Glomerular visceral epithelial cell (primary cell): ENCODE data around the gene NEMP1.
A peak's percentile ranks its signal among the peaks of the same experiment; 100 is the strongest.

Experiments used
- DNase-seq: peaks from one replicate; pipeline ENCODE4 v3.0.0-alpha.2; 2016; ENCODE audit errors: extremely low spot score

The NEMP1 gene

GRCh38 chr12:57107456-57108155 is 29.0 kb upstream of the NEMP1 start:
- DNase-seq, result no peak

DNA sequence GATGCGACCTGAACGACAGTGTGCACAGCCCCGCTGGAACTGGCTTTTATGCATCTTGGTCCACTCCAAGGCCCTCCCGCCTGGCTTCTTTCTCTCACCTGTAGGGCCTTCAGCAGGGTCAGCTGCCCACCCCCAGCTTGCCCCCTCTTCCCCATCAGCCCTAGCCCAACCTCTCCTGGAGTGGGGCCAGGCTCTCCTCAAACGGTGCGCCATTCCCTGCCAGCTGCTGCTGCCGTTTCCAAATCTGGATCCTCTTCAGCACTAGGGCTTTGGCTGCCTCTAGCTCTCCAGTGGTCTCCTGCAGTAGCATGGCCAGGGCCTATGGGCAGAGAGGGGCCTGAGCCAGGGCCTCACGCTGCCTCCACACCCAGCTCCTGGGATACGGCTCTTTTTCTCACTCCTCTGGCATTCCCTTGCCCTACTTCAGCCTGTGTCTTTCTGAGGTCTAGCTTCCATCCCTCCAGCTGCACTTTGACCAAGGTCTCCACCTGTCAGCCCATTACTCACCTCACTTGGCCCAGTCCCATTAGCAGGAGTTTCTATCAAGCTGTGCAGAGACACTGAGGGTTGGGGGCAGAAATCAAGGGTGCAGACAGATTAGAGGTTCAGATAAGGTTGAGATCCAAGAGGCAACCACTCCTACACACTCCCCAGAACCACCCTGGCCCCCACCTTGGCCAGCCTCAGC is 27.6 kb upstream of the NEMP1 start:
- no peak for DNase-seq

DNA sequence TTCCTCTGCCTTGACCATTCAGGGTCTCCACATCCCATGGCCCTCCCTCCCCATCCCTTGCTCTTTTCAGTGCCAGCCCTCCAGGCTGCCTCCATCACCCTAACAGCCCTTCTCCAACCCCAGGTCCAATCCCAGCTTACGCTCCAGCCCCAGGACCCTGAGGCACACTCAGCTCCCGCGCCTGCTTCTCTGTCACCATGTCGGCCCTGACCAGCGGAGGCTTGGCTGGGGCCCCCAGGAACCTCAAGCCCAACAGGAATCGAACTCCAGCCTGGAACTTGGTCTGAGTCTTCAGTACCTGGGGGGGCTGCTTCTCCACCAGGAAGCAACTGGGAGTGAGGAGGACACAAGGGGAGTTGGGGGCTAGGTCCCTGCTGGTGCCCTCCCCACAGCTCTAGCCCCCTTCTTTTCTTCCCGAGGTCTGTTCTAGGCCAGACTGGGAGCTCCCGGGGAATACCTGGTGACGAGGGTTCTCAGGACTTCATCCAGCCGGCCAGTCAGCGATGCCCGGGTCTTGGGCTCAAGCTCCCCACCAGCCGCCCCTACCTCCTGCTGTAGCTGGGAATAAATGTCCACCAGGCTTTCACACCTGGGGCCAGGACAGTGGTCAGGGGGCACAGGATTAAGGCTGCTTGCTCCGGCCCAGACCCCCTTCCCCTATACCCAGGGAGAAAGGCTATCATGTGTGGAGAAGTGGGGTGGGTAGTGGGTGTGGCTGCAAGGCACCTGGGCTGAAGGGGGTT is 26.6 kb upstream of the NEMP1 start:
- no peak for DNase-seq

DNA sequence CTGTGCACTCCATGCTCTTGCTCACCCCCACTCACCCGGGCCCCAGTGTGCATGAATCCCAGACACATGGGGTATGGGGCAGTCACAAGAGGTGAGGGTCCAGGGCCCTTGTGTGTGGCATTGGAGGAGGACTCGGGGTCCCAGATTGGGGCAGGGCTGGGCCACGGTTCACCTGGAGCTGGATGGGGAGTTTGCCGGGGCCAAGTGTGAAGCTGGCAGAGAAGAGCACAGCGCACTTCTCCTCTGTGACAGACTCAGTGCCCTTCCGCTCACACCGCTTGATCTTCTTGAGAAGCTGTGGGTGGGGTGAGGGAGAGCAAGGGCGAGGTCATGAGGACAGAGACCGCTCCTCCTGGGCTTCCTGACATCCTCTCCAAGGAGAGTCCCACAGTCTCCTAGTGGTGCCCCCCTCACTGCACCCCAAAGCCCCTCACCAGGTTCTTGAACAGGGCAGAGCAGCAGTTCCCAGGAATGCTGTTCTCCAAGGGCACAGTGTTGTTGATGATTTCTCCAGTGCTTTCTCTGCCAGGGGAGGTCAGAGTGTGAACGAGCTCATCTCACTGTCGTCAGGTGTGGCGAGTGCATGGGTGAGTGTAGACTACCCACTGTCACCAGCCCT is 25.8 kb upstream of the NEMP1 start:
- DNase-seq, result no peak

GRCh38 chr12:57103856-57104255 is 25.3 kb upstream of the NEMP1 start:
- no peak for DNase-seq

GRCh38 chr12:57101892-57102695 is 23.5 kb upstream of the NEMP1 start:
- DNase-seq, result no peak

DNA sequence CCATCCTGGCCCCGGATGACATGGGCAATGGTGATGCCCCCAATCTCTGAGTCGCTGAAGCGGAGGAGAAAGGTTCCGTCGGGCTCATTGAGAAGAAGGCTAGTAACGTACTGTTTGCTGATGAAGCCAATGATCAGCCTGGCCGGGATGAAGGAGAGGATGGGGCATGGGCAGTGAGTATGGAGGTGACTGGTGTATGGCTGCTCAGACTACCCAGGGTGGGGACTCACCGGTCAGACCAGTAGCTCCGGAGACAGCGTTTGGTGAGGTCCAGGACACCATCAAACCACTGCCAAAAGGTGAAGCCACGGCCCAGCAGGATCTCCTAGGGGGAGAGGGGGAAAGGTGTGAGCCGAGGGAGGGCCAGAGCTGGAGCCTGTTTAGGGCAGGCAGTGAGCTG is 21.2 kb upstream of the NEMP1 start:
- no peak for DNase-seq

GRCh38 chr12:57099047-57099714 is 20.6 kb upstream of the NEMP1 start:
- no peak for DNase-seq

- DNase-seq, result no peak
These were observed 20.0 kb upstream of the NEMP1 start for GRCh38 chr12:57098546-57098945.

DNA sequence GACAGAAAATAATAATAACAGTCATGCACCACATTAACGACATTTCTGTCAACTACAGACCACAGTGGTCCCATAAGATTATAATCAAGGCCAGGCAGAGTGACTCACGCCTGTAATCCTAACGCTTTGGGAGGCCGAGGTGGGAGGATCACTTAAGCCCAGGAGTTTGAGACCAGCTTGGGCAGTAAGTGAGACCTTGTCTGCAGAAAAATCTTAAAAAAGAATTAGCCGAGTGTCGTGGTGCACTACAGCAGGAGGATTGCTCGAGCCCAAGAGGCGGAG is 18.9 kb upstream of the NEMP1 start:
- DNase-seq, result no peak

DNA sequence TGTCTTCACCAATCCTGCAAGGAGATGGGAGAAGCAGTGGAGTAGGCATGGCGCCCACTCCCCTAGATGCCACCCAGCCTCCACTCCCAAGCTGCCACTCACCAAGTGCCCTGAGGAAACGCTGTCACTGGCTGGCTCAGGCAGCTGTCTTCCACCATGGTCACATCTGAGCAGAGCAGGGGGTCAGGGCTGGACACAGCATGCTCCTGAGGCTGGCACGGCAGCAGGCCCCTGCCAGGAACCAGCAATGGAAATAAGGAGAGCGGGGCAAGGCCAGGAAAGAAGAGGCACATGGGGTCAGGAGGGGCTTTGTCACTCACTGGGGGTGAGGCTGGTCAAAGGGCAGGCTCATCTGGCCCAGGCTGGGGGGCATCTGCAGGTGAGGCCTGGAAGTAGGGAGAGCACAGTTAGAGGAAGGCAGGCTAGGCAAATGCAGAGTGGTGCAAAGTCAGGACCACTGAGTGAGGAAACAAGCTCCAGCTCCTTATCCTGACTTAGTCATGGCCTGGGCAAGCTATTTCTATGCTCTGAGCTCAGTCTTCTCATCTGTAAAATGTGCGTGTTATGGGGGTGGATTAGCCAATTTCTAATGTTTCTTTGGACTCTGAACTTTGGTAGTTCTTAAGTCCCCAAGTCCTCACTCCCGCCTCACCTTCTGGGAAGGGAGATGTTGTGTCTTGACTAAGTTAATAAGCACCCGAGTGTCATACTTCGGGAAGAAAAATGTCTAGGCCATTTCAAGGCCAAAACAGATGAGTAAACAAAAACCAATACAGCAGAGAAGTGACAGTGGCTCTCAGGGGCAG is 18.4 kb upstream of the NEMP1 start:
- DNase-seq, result no peak

GRCh38 chr12:57096099-57096572 is 17.5 kb upstream of the NEMP1 start:
- peak; percentile 49 for DNase-seq

- no peak for DNase-seq
These were observed 16.8 kb upstream of the NEMP1 start for GRCh38 chr12:57095440-57095839.

DNA sequence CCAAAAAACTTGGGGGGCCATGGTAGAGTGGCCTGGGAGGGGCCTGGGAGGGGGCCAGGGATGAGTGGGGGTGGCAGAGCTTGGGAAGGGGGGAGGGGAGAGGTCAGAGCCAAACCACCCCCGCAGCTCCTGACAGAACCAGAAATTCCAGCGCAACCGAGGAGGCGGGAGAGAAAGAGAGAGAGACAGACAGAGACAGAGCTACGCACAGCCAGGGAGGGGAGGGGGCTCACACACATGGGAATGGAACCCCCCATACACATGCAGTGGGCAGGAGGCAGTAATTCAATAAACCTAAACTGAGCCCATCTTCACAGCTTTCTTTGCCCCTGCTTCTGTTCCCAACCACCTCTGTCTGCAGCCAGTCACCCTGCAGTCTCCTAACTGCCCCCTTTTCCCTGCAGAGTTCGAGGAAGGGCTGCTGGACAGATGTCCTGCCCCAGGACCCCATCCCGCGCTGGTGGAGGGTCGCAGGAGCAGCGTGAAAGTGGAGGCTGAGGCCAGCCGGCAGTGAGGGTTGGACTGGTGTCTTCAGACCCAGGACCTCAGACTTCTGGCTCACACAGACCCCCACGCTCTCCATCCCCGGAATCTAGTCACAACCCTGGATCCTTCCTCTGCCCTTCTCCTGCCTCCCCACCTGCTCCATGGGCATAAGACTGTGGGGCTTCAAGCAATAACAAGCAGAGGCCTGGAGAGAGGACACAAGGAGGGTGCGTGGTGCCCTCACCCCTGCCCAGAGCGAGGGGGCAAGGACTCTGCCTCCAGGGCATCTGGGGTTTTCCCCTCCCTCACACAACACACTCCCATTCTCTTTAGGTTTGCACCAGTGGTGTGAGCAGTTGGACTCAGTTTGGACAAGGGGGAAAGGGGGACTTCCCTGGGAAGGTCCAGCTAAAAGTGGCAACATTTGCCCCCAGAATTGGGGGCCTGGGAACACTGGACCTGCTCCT is 15.9 kb upstream of the NEMP1 start:
- DNase-seq, result no peak

DNA sequence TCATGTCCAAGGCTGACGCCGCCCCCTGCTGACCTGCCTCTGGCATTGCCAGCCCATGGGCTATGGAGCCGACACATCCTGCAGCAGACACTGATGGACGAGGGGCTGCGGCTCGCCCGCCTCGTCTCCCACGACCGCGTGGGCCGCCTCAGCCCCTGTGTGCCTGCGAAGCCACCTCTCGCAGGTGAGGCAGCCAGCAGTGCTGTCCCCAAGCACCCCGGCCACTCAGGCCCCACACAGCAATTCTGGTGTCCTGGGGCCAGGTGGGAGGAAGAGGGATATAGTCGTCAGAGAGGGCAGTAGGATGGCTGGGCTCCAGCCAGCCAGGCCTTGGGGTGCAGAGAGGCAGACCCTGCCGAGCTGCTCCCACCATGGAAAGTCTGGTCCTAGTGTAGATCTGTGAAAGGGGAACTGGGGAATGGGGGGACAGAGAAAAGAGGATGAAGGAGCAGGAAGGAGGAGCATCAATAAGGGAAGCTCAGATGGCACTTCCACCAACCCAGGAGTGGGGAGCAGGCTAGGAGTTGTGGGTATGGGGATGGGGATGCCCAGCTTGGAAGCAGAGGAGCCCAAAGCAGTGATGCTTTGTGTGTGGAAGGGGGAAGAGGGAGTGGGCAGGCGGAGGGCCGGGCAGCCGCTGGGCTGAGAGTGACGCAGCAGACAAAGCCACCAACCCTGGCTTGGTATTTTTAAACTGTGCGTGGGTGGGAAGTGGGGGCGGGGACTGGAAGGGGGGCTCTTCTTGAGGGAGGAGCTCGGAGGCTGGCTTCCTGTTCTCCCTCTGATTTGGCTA is 15.0 kb upstream of the NEMP1 start:
- DNase-seq, result no peak

DNA sequence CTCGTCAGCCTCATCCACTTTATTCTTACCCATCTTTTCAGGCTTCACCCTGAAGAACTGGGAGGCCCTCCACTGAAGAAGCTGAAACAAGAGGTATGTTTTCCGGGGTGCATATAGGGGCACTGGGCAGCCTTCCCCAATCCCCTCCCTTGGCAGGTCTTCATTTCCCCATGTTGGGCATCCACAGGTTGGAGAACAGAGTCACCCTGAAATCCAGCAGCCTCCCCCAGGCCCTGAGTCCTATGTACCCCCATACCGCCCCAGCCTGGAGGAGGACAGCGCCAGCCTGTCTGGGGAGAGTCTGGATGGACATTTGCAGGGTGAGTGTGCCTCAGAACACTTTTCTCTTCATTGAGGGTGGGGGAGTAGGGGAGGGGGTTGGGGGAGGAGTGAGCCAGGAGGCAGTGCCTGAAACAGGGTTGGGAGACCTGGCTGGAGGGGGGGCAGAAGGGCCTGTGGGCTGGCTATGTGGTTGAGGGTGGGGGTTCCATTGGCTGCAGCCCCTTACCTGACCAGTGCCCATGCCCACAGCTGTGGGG is 14.4 kb upstream of the NEMP1 start:
- DNase-seq, result peak; percentile 36

GRCh38 chr12:57092529-57092862 is 13.9 kb upstream of the NEMP1 start:
- no peak for DNase-seq
